Stimulated activated CD4-positive, alpha-beta T cell treated with anti-CD3 and anti-CD28 coated beads, Interleukin-4, amount 100 ng/mL, for 48 hours (primary cell): ENCODE results near the gene ADAMTS7.
A peak's percentile ranks its signal among the peaks of the same experiment; 100 is the strongest.
"Not testable (repeated sequence)": the region's sequence is repeated elsewhere in the genome, so short reads cannot be mapped to it uniquely, and the experiment has no call there.

Experiments used
- DNase-seq, 2 donors: peaks; one replicate each; pipeline ENCODE4 v3.0.0-alpha.2; 2020; ENCODE audit warnings: low read depth in 2 of 2

The ADAMTS7 gene

GRCh38 chr15:78811124-78811824 is at the start of gene ADAMTS7:
Gene ADAMTS7, minus strand, starts transcription at chr15:78811464. Its CDS starts 244 bp downstream, at chr15:78811220.
- peak; percentile 33 to 43 for DNase-seq

DNA sequence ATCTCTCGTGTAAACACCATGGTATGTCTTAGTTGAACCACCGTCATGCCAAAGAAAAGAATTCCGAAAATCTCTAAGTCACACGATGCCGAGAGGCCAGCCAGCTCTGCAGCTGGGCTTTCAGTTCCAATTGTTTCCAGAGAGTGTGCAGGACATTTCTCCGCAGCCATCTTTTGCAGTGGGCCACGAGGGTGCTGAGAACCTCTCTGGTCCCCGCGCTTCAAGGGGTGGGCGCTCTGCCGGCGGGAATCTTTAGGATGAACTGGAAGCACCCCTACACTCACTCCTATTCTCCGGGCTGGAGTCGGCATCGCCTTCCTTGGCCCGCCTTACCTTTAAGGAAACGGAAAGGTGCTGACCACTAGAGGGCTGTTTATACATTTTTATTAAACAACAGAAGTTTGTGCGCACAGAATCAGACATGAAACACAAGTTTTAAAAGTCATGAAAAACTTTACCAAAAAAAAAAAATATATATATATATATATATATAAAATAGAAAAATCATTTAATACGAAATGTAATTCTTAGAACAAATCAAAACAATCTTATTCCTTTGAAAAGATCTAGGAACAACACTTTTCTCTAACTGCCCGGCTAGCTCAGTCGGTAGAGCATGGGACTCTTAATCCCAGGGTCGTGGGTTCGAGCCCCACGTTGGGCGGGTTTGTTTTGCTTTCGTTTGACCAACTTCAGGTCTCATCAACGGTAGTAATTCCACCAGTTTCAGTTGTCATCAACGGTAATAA is 48.9 kb upstream of the ADAMTS7 start:
- DNase-seq: peak; percentile 64 to 77

DNA sequence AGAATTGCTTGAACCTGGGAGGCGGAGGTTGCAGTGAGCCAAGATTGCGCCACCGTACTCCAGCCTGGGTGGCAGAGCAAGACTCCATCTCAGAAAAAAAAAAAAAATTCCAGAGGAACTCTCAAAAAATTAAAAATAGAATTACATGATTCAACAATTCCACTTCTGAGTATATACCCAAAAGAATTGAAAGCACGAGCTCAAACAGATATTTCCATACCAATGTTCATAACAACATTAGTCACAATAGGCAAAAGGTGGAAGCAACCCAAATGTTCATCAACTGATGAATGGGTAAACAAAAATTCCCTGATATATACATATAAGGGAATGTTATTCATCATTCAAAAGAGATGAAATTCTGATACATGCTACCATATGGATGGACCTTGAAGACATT is 44.5 kb upstream of the ADAMTS7 start:
- no peak for DNase-seq

GRCh38 chr15:78854833-78855372 is 43.6 kb upstream of the ADAMTS7 start:
- DNase-seq: no peak

DNA sequence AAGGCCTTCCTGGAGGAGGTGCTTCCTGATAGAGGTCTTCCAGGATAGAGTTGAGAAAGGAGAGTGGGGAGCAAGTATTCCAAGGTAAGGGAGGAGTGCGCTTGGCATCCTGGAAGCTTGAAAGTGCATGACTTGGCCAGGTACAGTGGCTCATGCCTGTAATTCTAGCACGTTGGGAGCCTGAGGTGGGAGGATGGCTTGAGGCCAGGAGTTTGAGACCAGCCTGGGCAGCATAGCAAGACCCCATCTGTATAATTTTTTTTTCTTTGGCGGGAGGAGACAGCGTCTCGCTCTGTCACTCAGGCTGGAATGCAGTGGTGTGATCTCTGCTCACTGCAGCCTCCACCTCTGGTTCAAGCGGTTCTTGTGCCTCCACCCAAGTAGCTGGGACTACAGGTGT is 42.2 kb upstream of the ADAMTS7 start:
- no peak for DNase-seq

DNA sequence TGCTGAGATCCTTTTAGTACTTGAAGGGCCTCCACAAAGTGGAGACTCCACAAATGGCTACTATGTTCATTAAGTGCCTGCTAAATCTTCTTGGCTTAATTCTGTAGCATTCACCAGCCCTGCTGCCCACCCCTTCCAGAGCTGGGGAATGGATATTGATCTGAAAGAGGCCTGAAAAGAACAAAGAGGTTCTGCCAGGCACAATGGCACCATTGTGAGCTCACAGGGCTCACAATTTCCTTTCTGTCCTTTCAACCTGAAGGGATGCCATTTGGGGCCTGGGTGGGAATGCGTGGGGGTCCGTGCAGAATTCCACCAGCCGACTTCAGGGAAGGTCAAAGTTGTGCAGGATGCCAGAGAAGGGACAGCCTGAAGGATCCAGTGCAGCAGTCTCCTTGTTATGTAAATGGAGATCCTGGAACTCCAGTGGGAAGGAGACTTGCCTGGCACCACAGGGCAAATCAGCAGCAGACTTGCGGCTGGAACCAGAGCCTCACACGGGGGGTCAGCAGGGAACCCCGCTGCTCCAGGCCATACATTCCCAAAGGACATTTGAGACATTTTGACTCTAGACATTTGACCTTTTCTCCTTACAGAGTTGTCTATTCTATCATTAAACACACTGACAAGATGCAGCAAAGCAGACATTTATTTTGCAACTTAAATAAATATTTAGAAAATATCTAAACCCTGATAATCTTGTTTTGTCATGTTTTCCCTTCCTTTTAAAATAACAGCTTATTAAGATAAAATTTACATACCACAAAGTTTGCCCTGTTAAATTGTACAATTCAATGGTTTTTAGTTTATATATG is 39.9 kb upstream of the ADAMTS7 start:
- DNase-seq: no peak

GRCh38 chr15:78850352-78850751 is 39.1 kb upstream of the ADAMTS7 start:
- DNase-seq: no peak

- DNase-seq: not testable (repeated sequence)
Measured at GRCh38 chr15:78847387-78847906, 36.2 kb upstream of the ADAMTS7 start.

DNA sequence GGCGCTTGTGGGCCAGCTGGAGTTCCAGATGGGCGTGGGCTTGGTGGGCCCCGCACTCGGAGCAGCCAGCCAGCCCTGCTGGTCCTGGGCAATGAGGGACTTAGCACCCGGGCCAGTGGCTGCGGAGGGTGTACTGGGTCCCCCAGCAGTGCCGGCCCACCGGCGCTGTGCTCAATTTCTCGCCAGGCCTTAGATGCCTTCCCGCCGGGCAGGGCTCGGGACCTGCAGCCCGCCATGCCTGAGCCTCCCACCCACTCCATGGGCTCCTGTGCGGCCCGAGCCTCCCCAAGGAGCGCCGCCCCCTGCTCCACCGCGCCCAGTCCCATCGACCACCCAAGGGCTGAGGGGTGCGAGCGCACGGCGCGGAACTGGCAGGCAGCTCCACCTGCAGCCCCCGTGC is 35.6 kb upstream of the ADAMTS7 start:
- not testable (repeated sequence) for DNase-seq

GRCh38 chr15:78842519-78842918 is 31.3 kb upstream of the ADAMTS7 start:
- no peak for DNase-seq

GRCh38 chr15:78841891-78842290 is 30.6 kb upstream of the ADAMTS7 start:
- no peak for DNase-seq

DNA sequence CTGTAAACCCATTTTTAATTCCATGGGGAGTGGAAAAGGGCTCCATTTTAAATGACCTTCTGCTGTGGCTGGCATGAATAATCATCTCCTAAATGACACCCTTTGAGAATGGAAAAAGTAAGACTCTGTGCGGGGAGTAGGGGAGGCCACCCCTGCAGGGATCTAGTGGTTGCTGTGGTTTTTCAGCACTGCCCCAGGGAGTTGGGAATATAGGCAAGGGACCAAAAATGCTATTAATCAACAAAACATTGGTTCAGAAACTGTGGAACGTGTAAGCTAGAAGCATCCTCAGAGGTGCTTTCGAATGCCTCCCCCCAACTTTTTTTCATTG is 30.1 kb upstream of the ADAMTS7 start:
- no peak for DNase-seq

GRCh38 chr15:78840661-78841375 is 29.6 kb upstream of the ADAMTS7 start:
- no peak for DNase-seq

GRCh38 chr15:78839151-78839550 is 27.9 kb upstream of the ADAMTS7 start:
- DNase-seq: not testable (repeated sequence)

- no peak for DNase-seq
Measured at GRCh38 chr15:78838489-78838888, 27.2 kb upstream of the ADAMTS7 start.

DNA sequence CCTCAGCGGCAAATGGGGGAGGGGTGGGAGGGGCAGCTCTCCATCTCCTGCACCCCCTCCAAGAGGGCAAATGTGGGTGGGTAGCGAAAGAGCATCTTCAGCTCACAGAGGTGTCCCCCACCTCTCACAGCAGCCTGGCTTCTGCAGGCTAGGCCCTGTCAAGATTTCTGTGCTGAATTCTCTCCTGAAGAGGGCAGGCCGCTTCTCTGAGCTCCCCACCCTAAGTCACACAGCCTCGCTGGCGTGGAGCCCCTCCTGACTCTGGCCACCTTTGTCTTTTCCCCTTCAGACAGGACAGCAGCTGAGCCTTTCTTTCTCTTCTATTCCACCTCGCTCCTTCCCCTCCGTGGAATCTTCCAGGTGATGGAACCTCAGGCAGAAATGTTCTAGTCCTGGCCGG is 26.3 kb upstream of the ADAMTS7 start:
- no peak for DNase-seq

GRCh38 chr15:78837131-78837530 is 25.9 kb upstream of the ADAMTS7 start:
- no peak for DNase-seq

GRCh38 chr15:78836333-78836732 is 25.1 kb upstream of the ADAMTS7 start:
- DNase-seq: no peak

DNA sequence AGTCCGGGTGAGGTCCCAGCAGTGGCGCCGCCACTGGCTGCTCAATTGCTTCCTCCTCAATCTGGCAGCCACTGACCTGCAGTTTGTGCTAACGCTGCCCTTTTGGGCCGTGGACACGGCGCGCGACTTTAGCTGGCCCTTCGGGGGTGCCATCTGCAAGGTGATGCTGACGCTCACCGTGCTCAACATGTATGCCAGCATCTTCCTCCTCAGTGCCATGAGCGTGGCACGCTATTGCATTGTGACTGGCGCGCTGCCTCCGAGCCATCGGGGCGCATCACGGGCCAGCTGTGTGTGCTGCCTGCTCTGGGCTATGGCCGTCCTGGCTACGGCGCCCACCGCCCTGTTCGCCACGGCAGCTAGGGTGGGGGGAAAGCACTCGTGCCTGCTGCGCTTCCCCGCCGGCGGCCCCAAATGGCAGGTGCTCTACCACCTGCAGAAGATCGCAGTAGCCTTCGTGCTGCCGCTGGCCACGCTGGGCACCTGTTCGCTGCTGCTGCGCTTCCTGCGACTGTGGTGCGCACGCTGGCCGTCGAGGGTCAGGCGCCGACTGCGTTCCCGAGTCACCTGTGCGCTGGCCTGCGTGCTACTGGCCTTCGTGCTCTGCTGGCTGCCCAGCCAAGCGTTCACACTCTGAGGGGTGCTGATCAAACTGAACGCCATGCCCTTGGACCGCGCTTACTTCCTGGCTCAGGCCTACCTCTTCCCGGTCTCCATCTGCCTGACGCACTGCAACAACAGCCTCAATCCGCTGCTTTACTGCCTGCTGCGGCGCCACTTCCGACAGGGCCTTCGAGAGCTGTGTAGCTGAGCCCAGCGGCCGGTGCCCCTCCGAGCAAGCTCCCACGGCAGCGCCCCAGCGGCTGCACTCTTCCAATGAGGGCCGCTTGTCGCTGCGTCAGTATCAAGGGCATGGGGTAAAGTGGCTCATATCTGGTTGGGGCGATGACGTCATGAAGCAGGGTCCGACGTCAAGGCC is 20.3 kb upstream of the ADAMTS7 start:
- no peak for DNase-seq
